HL-60 (cell line): ENCODE measurements around the gene ITPR3.

Experiments used
- DNase-seq, 2 experiments: peaks; one replicate each; pipeline ENCODE4 v3.0.0-alpha.2; 2010 to 2020; ENCODE audit warnings: low read depth in 1 of 2, low spot score in 1 of 2
- H3K27ac ChIP-seq: fragments of 250-450 bp; sonication (Bioruptor Pico); replicated peaks from 2 replicates; pipeline ENCODE4 v1.5.1; 2020; ENCODE audit warnings: mild to moderate bottlenecking, moderate library complexity
- H3K27me3 ChIP-seq: fragments of 250-450 bp; sonication (Bioruptor Pico); 2 replicates; pipeline ENCODE4 v1.5.1; 2021; ENCODE audit warnings: mild to moderate bottlenecking, moderate library complexity; ENCODE audit not compliant: insufficient read depth, poor library complexity, severe bottlenecking
- H3K4me3 ChIP-seq: replicated peaks from 2 replicates; pipeline ENCODE4 v1.5.1; 2011; ENCODE audit warnings: mild to moderate bottlenecking, control low read depth, low read length; ENCODE audit not compliant: insufficient read depth
- CTCF ChIP-seq: IDR thresholded peaks from one replicate; pipeline ENCODE4 v1.5.1; 2011; ENCODE audit warnings: low read length, control low read depth, inconsistent platforms; ENCODE audit not compliant: insufficient read depth
- GABPA ChIP-seq: IDR thresholded peaks from 2 replicates; pipeline ENCODE4 v1.6.1; 2012; ENCODE audit warnings: low read depth
- POLR2AphosphoS5 ChIP-seq: IDR thresholded peaks from 2 replicates; pipeline ENCODE4 v1.6.1; 2012; ENCODE audit warnings: low read depth
- REST ChIP-seq: IDR thresholded peaks from 2 replicates; pipeline ENCODE4 v1.6.1; 2012; ENCODE audit warnings: low read depth; ENCODE audit not compliant: insufficient replicate concordance
- SPI1 ChIP-seq: IDR thresholded peaks from 2 replicates; pipeline ENCODE4 v1.6.1; 2012; ENCODE audit warnings: low read depth, mild to moderate bottlenecking, borderline replicate concordance

The ITPR3 gene

GRCh38 chr6:33740204-33740608, 119.1 kb downstream of the ITPR3 start:
- DNase-seq = peak in 1 of 2 experiments; percentile 28
- H3K4me3 ChIP-seq = no peak overlapping the region
- no peak for TF ChIP-seq REST
- H3K27me3 ChIP-seq = peaks cover 14% of the 10 kb centered on the region
- H3K27ac ChIP-seq = no peak overlapping the region

- no peak overlapping the region for H3K4me3 ChIP-seq
- DNase-seq = no peak
- TF ChIP-seq SPI1 (no peak), CTCF (no peak), POLR2AphosphoS5 (no peak), GABPA (no peak), REST (no peak)
- no peak overlapping the region for H3K27ac ChIP-seq
- peaks cover 14% of the 10 kb centered on the region for H3K27me3 ChIP-seq
Observed at GRCh38 chr6:33740794-33741193, 119.7 kb downstream of the ITPR3 start.

- no peak overlapping the region for H3K4me3 ChIP-seq
- no peak overlapping the region for H3K27ac ChIP-seq
- H3K27me3 ChIP-seq = peaks cover 14% of the 10 kb centered on the region
- no peak for DNase-seq
- TF ChIP-seq REST (no peak), SPI1 (no peak), GABPA (no peak), POLR2AphosphoS5 (no peak), CTCF (no peak)
Observed at GRCh38 chr6:33742092-33742491, 121.0 kb downstream of the ITPR3 start.

GRCh38 chr6:33742837-33743236, 121.7 kb downstream of the ITPR3 start:
- no peak overlapping the region for H3K27ac ChIP-seq
- peaks cover 14% of the 10 kb centered on the region for H3K27me3 ChIP-seq
- no peak for DNase-seq
- TF ChIP-seq CTCF = no peak
- H3K4me3 ChIP-seq = no peak overlapping the region
